HG03045 (cell line): ENCODE results near the gene INPP5E.

ENCODE experiments used
- ATAC-seq: cut with Tn5 transposase; IDR thresholded peaks from one replicate; pipeline ENCODE4 v1.9.1; 2021; ENCODE audit warnings: mild to moderate bottlenecking, moderate library complexity; ENCODE audit not compliant: unreplicated experiment

The INPP5E gene

GRCh38 chr9:136392538-136393449 lies 46.9 kb downstream of the INPP5E start:
- no peak for ATAC-seq

GRCh38 chr9:136391737-136392537 lies 47.7 kb downstream of the INPP5E start:
- ATAC-seq, result no peak

- no peak for ATAC-seq
These were observed 50.2 kb downstream of the INPP5E start for GRCh38 chr9:136389396-136389795.

GRCh38 chr9:136387217-136387616 lies 52.4 kb downstream of the INPP5E start:
- no peak for ATAC-seq

DNA sequence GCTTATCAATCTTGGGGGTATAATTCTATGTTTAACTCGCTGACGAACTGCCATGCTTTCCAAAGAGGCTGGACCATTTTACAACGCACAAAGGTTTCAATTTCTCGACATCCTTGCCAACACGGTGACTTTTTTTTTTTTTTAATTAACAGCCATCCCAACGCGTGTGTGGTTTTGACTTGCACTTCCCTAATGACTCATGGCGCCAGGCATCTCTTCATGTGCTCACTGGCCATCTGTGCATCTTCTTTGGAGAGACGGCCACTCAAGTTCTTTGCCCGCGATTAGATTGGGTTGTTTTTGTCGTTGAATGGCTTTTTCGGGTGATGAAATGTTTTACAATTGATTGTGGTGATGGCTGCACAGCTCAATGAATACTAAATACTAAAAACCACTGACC lies 53.6 kb downstream of the INPP5E start:
- ATAC-seq, result no peak

GRCh38 chr9:136385015-136385414 lies 54.6 kb downstream of the INPP5E start:
- no peak for ATAC-seq

- ATAC-seq, result no peak
These were observed 56.2 kb downstream of the INPP5E start for GRCh38 chr9:136383436-136383835.

DNA sequence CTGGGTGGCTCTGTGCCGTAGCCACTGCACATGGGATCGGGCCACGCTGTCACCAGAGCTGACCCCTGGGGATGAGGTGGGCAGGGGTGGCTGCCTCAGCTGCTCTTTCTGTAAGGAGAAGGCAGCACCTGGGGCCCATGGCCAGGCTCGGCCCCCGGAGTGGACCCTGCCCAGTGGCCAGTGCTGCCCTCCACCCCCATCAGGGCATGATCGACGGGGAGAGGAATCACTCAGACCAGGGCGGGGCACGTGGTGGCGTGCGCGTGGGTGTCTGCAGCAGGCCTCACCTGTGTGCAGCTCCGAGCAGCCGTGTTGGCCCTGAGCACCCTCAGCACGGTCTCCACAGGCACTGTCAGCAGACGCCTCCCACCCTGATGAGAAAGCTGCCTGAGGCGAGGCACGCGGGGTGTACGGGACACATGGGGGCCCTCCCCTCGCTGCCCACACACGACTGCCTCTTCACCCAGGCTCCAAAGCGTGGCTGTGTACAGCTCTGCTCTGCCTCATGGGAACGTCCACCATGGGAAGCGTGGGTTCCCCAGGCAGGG lies 57.6 kb downstream of the INPP5E start:
- no peak for ATAC-seq

- no peak for ATAC-seq
These were observed 58.3 kb downstream of the INPP5E start for GRCh38 chr9:136381311-136381710.

DNA sequence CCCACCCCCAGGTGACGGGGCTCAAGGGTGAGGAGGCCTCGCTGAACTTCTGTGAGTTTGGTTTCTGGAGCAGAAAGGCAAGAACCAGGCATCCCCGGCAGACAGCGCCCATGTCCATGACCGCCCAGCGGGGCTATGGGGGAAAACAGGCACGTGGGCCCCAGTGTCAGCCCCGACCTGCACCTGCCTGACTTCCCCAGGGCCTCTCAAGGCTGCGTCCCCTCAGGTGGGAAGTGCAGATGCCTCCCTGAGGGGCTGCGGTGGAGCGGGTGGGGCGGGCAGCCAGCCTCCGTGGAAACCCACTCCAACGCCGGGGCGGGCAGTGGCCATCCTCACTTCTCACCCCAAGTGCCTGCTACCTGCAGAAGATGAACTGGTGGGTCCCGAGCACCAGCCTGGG lies 59.3 kb downstream of the INPP5E start:
- no peak for ATAC-seq

- no peak for ATAC-seq
These were observed 59.8 kb downstream of the INPP5E start for GRCh38 chr9:136379891-136380290.

- ATAC-seq, result no peak
These were observed 60.2 kb downstream of the INPP5E start for GRCh38 chr9:136379401-136379800.

DNA sequence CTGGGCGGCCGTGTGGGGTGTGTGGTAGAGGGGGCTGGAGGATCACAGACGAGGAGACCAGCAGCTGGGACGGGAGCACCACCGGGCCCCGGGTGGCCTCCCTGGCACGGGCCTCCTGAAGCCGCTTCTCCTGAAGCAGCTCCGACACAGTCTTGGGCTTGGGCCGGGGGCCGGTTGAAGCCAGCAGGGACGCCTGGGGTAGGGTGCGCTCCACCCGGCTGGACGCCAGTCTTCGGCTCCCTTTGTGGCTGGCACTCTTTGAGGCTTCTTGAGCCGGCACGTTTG lies 60.7 kb downstream of the INPP5E start:
- ATAC-seq, result no peak
